Fibroblast of the aortic adventitia (primary cell): ENCODE data around the gene TTC38. TPM values are rescaled to one million over a fixed set of nuclear protein-coding genes. Genes with fewer than 3 reads are reported as not detected.

Experiments used
- DNase-seq: peaks from one replicate; pipeline ENCODE4 v3.0.0-alpha.2; 2010; ENCODE audit warnings: low read depth
- H3K4me3 ChIP-seq: 2 replicates; pipeline ENCODE4 v1.5.1; 2011; ENCODE audit warnings: low read depth, mild to moderate bottlenecking, control low read depth, low read length, moderate library complexity
- total RNA-seq: library from RNA; depleted of rRNA; stranded (reverse); fragments of >200 nt; gene quantifications from 2 replicates; pipeline ENCODE4 v1.2.3, GENCODE V29; 2012; ENCODE audit warnings: low replicate concordance
- TF ChIP-seq, protein P1 (sequence below): IDR thresholded peaks from 2 replicates; pipeline ENCODE4 v1.5.1; 2011; ENCODE audit warnings: mild to moderate bottlenecking, low read length, control low read depth, inconsistent platforms; ENCODE audit not compliant: insufficient read depth

TTC38 gene
- total RNA-seq, 1 donor: 26.8 TPM

DNA sequence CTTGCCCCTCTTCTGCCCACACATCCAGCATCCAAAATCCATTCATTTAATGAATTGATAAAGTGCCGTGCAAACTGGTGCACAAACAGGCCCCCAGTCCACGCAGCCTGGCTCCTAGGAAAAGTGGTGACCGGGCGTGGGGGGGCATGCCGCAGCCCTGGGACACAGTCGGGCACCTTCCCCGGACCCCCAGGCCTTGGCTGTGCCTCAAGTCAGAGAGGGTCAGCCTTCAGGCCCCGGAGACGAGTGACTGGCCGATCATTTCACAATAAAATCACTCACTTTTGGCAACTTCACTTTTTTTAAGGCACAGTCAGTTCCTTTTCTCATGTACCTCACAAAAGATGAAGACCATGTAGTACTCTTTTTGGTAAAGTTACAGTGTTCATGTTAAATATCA is 25.7 kb upstream of the TTC38 start:
- DNase-seq: no peak
- TF ChIP-seq, protein P1, sequence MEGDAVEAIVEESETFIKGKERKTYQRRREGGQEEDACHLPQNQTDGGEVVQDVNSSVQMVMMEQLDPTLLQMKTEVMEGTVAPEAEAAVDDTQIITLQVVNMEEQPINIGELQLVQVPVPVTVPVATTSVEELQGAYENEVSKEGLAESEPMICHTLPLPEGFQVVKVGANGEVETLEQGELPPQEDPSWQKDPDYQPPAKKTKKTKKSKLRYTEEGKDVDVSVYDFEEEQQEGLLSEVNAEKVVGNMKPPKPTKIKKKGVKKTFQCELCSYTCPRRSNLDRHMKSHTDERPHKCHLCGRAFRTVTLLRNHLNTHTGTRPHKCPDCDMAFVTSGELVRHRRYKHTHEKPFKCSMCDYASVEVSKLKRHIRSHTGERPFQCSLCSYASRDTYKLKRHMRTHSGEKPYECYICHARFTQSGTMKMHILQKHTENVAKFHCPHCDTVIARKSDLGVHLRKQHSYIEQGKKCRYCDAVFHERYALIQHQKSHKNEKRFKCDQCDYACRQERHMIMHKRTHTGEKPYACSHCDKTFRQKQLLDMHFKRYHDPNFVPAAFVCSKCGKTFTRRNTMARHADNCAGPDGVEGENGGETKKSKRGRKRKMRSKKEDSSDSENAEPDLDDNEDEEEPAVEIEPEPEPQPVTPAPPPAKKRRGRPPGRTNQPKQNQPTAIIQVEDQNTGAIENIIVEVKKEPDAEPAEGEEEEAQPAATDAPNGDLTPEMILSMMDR: no peak

DNA sequence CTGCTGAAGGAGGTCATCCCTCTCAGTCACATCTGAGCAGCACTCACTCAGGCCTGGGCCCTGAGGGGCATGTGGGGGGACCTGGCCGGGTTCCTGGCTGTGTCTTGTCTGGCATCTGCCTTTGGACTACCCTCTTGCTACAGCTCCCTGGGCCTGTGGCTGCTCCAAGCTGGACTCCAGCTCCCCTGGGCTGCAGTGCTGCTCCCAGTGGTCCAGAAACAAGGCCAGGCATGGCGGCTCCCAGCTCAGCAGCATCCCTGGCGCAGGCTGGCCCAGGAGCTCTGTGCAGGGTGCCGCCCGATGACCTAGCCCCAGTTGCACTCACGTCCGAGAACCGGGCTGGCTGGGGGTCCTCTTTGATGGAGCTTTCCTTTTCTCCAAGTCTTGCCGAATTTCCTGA is 23.0 kb upstream of the TTC38 start:
- TF ChIP-seq, protein P1: no peak
- H3K4me3 ChIP-seq: no peak overlapping the region
- DNase-seq: no peak

More for the DNA sequence above, 25.7 kb upstream of the TTC38 start:
- no peak overlapping the region for H3K4me3 ChIP-seq

DNA sequence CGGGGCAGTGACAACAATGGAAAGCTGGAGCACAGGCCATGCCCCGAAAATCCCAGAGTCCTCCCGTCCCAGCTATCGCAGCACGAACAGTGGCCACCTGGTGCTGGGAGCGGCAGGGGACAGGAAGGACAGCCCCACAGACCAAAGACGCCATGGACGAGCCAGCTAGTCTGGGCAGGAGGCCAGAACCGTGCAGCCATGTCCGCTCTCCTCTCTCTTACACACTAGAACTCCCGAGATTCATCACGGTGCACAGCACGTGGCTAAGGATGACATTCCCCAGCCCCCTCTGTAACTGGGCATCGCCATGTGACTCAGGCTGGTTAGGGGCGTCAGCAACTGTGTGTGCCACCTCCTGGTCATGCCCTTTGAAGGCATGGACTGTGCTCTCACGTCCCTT is 22.3 kb upstream of the TTC38 start:
- DNase-seq: no peak
- TF ChIP-seq, protein P1: no peak
- H3K4me3 ChIP-seq: no peak overlapping the region

DNA sequence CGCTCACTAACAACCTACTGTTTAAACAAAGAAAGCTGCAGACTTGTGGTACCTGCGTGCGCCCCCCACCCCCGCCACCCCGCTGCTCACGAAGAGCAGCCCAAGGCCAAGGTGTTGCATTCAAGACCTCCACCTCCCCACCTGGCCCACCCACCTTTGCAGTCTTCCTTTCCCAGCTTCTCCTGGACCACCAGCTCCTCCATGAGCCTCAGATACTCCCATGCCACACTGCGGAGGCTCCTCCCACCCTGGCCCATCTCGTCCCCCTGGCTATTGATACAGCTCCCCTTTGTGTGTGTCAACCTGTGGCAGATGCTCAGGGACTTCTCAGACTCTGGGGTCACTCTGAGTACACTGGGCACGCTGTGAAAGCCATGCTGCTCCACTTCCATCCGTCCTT is 21.6 kb upstream of the TTC38 start:
- H3K4me3 ChIP-seq: no peak overlapping the region
- TF ChIP-seq, protein P1: no peak
- DNase-seq: no peak

DNA sequence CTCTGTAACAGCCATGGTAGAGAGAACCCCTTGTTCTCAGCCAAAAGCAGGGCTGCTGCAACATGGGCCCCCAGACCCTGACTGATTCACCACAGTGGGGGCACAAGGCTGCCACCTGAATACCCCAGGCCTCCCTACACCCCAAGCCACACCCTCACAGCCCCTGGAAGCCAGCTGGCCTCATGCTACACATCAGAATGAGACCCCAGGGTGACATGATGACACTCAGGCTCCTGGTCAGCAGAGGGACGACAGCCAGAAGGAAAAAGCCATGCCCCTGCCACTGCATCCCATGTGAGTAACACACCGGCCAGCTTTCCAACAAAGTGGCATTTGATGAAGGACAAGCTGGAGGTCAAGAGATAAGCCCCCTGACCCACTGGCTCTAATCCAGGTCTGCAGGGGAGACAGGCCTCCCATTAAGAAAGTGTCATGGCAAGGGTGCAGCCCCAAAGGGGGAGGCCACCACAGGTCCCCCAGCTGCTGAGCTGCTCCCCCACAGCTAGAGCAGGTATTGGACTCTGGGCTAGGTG is 20.3 kb upstream of the TTC38 start:
- no peak for DNase-seq
- TF ChIP-seq, protein P1: no peak
- H3K4me3 ChIP-seq: no peak overlapping the region

DNA sequence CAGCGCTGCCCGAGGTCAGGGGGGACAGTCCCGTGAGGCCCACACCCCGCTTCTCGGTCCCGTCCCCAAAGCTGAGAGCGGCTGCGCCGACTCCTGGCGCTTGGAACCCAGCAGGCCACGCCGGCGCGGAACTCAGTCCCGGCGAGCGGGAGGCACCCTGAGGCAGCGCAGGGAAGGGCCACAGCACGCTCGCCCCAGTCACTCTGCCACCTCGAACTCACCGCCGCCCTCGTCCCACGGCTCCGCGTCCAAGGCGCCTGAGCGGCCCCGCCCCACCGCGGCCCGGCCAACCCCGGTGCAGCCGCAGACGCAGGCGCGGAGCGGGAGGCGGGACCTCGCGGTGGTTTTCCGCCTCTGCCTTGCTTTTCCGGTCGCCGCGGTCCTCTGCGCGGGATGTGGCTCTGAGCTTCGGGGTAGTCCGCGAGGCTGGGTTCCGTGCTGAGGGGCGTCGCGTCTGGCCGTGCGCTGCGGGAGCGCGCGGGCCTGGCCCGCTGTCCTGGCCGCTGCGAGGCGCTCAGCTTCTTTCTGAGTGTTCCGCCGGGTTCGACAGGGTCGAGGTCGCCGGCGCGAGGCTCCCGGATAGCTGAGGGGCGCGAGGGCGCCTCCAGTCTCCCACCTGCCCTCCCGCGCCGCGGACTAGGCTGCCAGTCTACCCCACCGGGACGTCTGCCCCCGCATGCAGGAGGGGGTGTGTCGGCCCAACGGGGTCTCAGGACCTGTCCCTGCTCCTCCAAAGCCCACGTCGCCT is 17.6 kb upstream of the TTC38 start, which contains the start of gene CDPF1:
Gene CDPF1, minus strand, starts transcription at position 259 of the 748 bp plus-strand sequence. CDS start 2,009 bp downstream, outside the sequence.
- H3K4me3 ChIP-seq: peak within 1 kb of the TSS; percentile 82
- TF ChIP-seq, protein P1: no peak
- peak; percentile 73 for DNase-seq
